Activated CD4-positive, alpha-beta T cell treated with anti-CD3 and anti-CD28 coated beads, Interleukin-2, amount 50 U/mL, for 1 hour (primary cell): ENCODE data around the gene SLC39A5.
"Not testable (repeated sequence)": the region's sequence is repeated elsewhere in the genome, so short reads cannot be mapped to it uniquely, and the experiment has no call there.

Experiments
- DNase-seq: peaks from one replicate; pipeline ENCODE4 v3.0.0-alpha.2; 2020

The SLC39A5 gene

DNA sequence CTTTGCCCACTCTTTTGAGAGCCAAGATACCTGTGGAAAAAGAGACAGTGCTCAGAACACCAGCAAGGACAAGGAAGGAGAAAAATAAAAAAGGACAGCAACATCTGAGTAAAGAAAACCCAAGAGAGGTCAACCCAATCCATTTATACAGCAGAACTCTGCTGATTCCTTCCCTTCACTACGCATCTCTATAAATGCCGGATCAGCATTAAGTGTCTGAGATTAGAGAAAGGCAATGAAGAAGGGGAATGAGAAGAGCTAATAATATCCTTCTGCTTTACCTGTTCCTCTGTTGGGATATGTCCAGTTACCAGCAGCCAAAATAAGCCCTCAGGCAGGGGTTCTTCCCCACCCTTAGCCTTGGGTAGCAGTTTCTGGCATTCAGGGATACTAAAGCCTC lies 52.7 kb downstream of the SLC39A5 start:
- DNase-seq: no peak

DNA sequence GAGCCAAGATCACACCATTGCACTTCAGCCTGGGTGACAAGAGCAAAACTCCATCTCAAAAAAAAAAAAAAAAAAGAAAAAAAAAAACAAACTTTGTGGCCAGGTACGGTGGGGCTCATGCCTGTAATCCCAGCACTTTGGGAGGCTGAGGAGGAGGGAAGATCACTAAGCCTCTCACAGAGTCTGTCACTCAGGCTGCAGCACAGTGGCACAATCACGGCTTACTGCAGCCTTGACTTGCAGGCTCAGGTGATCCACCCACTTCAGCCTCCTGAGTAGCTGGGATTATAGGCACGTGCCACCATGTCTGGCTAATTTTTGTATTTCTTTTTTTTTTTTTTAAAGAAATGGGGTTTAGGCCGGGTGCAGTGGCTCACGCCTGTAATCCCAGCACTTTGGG lies 54.4 kb downstream of the SLC39A5 start:
- DNase-seq: not testable (repeated sequence)

DNA sequence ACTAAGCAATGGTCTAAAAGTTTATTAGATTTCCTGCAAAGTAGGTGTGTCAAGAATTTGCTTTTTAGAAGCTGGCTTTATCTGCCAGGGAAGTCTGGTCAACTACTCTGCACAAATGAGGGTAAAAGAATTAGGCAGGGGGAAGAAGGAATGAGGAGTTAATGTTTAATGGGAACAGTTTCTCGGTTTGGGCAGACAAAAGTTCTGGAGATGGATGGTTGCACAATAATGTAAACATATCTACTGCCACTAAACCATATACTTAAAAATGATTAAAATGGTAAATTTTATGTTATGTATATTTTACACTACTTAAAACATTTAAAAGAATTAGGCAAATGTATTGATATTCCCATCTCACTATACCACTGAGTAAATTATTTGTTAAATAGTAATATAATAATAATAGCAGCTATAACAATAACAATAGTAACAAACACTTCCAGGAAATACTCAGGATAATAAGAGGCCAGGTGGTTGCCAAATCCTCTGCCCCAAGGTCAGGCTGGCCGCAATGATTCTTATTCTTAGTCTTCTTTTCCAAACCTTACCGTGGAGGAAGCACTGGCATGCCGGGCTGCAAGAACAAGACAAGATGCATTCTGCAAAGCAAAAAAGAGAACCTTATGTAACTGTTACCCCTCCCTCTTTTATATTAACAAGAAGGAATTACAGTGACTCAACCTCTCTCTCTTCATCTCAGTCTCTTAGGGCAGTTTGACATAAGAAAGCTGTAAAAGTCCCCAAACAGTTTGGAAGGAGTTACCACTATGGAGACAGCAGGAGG lies 56.4 kb downstream of the SLC39A5 start:
- DNase-seq: no peak
